ENCODE data around the gene ITFG1. TPM values are rescaled to one million over a fixed set of nuclear protein-coding genes. Genes with fewer than 3 reads are reported as not detected.
A peak's percentile ranks its signal among the peaks of the same experiment; 100 is the strongest.

Gene ITFG1
- total and polyA plus RNA-seq, 9 of the 15 experiments (the other 6 are each of a cell fraction or from before 2014, with no cell fraction given): 17.1 to 83.5 (median 35.8) TPM

- peak; percentile 42; the same call in 1 of the 2 replicates for TF ChIP-seq TFAP4 (CRISPR knock-in tag; IDR thresholded peaks at IDR 0.05; ENCODE audit: borderline replicate concordance)
- TF ChIP-seq ZBTB17 (CRISPR knock-in tag; IDR thresholded peaks at IDR 0.05): peak; percentile 25; the same call in 1 of the 2 replicates
- peak; percentile 53 for TF ChIP-seq CCNT2 (IDR thresholded peaks at IDR 0.05; ENCODE audit: borderline replicate concordance, extremely low read depth, insufficient read length, low read depth, low read length)
- TF ChIP-seq PHF8 (IDR thresholded peaks at IDR 0.05; ENCODE audit: borderline replicate concordance, low read length): peak; percentile 41; the same call in 1 of the 2 replicates
- TF ChIP-seq E2F6 (IDR thresholded peaks at IDR 0.05; ENCODE audit: borderline replicate concordance in 1 of 2, extremely low read depth in 1 of 2, insufficient read depth in 1 of 2, insufficient read length in 1 of 2, low read depth in 1 of 2, low read length in 1 of 2, poor library complexity in 1 of 2, severe bottlenecking in 1 of 2): peak in 1 of 2 experiments; percentile 90
- TF ChIP-seq ETV6 (IDR thresholded peaks at IDR 0.05; ENCODE audit: borderline replicate concordance in 1 of 2, low read depth in 2 of 2, low read length in 1 of 2): no peak
- TF ChIP-seq ETV6 (CRISPR knock-in tag; IDR thresholded peaks at IDR 0.05; ENCODE audit: borderline replicate concordance): 0 out of 2 replicates have a peak, but pooled peaks have one; percentile 51
- peak; percentile 29; the same call in 1 of the 2 replicates for TF ChIP-seq ZNF431 (CRISPR knock-in tag; IDR thresholded peaks at IDR 0.05)
- TF ChIP-seq MAX (CRISPR knock-in tag; IDR thresholded peaks at IDR 0.05): peak; percentile 28; the same call in 1 of the 2 replicates
- TF ChIP-seq RB1 (IDR thresholded peaks at IDR 0.05; ENCODE audit: low read depth): peak; percentile 83
- TF ChIP-seq SOX6 (IDR thresholded peaks at IDR 0.05): 0 out of 2 replicates have a peak, but pooled peaks have one; percentile 46
- TF ChIP-seq ZNF395 (CRISPR knock-in tag; IDR thresholded peaks at IDR 0.05): no peak
- no peak for TF ChIP-seq MLLT1 (IDR thresholded peaks at IDR 0.05)
- TF ChIP-seq CREM (IDR thresholded peaks at IDR 0.05; ENCODE audit: low read depth): peak; percentile 51; the same call in 1 of the 2 replicates
- peak in 1 of 2 experiments; percentile 49; a peak in 1 of 3 replicates for TF ChIP-seq CBX3 (IDR thresholded peaks at IDR 0.05; ENCODE audit: borderline replicate concordance in 1 of 2, low read length in 2 of 2)
- TF ChIP-seq NR4A1 (CRISPR knock-in tag; IDR thresholded peaks at IDR 0.05): no peak
- no peak for TF ChIP-seq NR4A1 (tag; IDR thresholded peaks at IDR 0.05)
- TF ChIP-seq HDAC8 (tag; IDR thresholded peaks at IDR 0.05): peak; percentile 83
- TF ChIP-seq E2F1 (CRISPR knock-in tag; IDR thresholded peaks at IDR 0.05): 0 out of 2 replicates have a peak, but pooled peaks have one; percentile 21
Observed at GRCh38 chr16:47142821-47143676, 317.8 kb downstream of the ITFG1 start (continued).
